Parathyroid adenoma (tissue), 2 donors: ENCODE data around the gene ETV6.

Experiments used
- H2AFZ ChIP-seq: fragments of 300-600 bp; sonication (generic); one replicate; pipeline ENCODE4 v1.7.0; 2017; ENCODE audit warnings: antibody characterized with exemption, mild to moderate bottlenecking
- H3K27ac ChIP-seq: fragments of 300-600 bp; sonication (generic); one replicate; pipeline ENCODE4 v1.7.0; 2017
- H3K27me3 ChIP-seq: fragments of 300-600 bp; sonication (generic); one replicate; pipeline ENCODE4 v1.7.0; 2017; ENCODE audit warnings: low read length; ENCODE audit not compliant: control insufficient read depth, insufficient read depth
- H3K36me3 ChIP-seq: fragments of 300-600 bp; sonication (generic); one replicate; pipeline ENCODE4 v1.7.0; 2017; ENCODE audit warnings: low read length; ENCODE audit not compliant: control insufficient read depth, insufficient read depth
- H3K4me1 ChIP-seq: fragments of 300-600 bp; sonication (generic); one replicate; pipeline ENCODE4 v1.7.0; 2017; ENCODE audit warnings: control low read depth
- H3K4me2 ChIP-seq: fragments of 300-600 bp; sonication (generic); one replicate; pipeline ENCODE4 v1.7.0; 2017; ENCODE audit warnings: low read length
- H3K4me3 ChIP-seq: fragments of 300-600 bp; sonication (generic); one replicate; pipeline ENCODE4 v1.7.0; 2017; ENCODE audit warnings: low read depth, low read length
- H3K79me2 ChIP-seq: fragments of 300-600 bp; sonication (generic); one replicate; pipeline ENCODE4 v1.7.0; 2017; ENCODE audit warnings: control low read depth
- H3K9ac ChIP-seq: fragments of 300-600 bp; sonication (generic); one replicate; pipeline ENCODE4 v1.7.0; 2017; ENCODE audit warnings: mild to moderate bottlenecking
- H3K9me3 ChIP-seq: fragments of 300-600 bp; sonication (generic); one replicate; pipeline ENCODE4 v1.7.0; 2017; ENCODE audit warnings: low read length; ENCODE audit not compliant: control insufficient read depth
- CTCF ChIP-seq: fragments of 300-600 bp; sonication (generic); IDR thresholded peaks from one replicate; pipeline ENCODE4 v1.7.0; 2017; ENCODE audit warnings: antibody characterized with exemption, mild to moderate bottlenecking
- donor health status: primary hyperparathyroidism.

The ETV6 gene

GRCh38 chr12:11827091-11828061 is 177.9 kb downstream of the ETV6 start:
- Histone ChIP-seq H3K27me3 (no peaks in the 10 kb centered on the region), H3K79me2 (peaks cover 12% of the 10 kb centered on the region), H3K9me3 (no peaks in the 10 kb centered on the region), H2AFZ (peak overlapping the region; percentile 36), H3K27ac (peak overlapping the region; percentile 24), H3K4me3 (no peak overlapping the region), H3K9ac (no peak overlapping the region), H3K4me1 (peaks cover 14% of the 10 kb centered on the region), H3K36me3 (no peaks in the 10 kb centered on the region), H3K4me2 (no peak overlapping the region)
- no peak for TF ChIP-seq CTCF

- H3K9ac ChIP-seq = no peak overlapping the region
- H3K36me3 ChIP-seq = no peaks in the 10 kb centered on the region
- no peak for TF ChIP-seq CTCF
- H3K4me1 ChIP-seq = peaks cover 15% of the 10 kb centered on the region
- H3K9me3 ChIP-seq = no peaks in the 10 kb centered on the region
- H2AFZ ChIP-seq = no peak overlapping the region
- H3K4me2 ChIP-seq = no peak overlapping the region
- H3K27me3 ChIP-seq = no peaks in the 10 kb centered on the region
- H3K27ac ChIP-seq = no peak overlapping the region
- peaks cover 12% of the 10 kb centered on the region for H3K79me2 ChIP-seq
- no peak overlapping the region for H3K4me3 ChIP-seq
Observed at GRCh38 chr12:11829764-11830194, 180.3 kb downstream of the ETV6 start.

DNA sequence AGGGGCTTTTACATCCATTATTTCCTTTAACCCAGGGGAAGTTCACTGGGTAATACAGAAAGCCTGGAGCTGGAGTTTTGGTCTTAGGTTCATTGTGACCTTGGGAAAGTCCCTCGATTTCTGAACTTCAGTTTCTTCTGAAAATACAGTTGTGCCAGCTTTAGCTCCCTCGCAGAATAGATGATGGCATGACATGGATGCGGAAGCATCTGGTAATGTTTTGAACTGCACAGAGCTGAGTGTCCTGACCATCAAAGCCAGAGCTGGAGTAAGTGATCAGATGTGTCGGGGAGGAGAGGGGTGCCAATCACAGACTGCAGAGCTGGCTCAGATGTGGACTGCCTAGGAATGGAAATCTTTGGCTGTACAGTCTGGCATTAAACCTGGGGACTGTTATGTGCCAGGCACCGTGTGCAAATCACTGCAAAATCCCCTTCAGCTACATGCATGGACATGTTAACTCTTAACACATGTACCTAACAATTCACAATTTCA is 180.9 kb downstream of the ETV6 start:
- Histone ChIP-seq H3K27ac (no peak overlapping the region), H3K4me1 (peaks cover 15% of the 10 kb centered on the region), H3K9ac (no peak overlapping the region)

DNA sequence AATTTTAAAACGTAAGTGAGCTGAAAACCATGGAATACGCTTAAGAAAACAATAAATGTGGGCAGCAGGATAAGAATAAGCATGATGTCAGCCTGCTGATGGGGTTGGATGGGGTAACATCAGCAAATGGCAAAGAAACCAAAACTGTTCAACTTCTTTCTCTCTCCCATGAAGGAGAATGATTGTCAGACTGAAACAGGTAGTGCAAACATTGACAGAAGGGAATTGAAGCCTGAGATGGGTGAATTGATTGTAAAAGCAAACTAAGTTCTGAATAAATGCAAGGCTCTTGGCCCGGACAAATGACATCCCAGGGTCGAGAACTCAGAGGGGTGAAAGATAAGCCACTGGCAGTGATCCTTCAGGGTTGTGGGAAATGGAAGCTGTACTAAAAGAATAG is 182.6 kb downstream of the ETV6 start:
- H3K79me2 ChIP-seq = peaks cover 15% of the 10 kb centered on the region
- H3K4me1 ChIP-seq = peaks cover 9% of the 10 kb centered on the region
- no peak overlapping the region for H3K4me3 ChIP-seq
- H2AFZ ChIP-seq = no peak overlapping the region
- H3K4me2 ChIP-seq = no peak overlapping the region
- TF ChIP-seq CTCF = no peak
- H3K9ac ChIP-seq = no peak overlapping the region
- H3K36me3 ChIP-seq = no peaks in the 10 kb centered on the region
- no peaks in the 10 kb centered on the region for H3K27me3 ChIP-seq
- H3K27ac ChIP-seq = no peak overlapping the region
- H3K9me3 ChIP-seq = no peaks in the 10 kb centered on the region

More for the DNA sequence above, 180.9 kb downstream of the ETV6 start:
- H3K79me2 ChIP-seq = peaks cover 12% of the 10 kb centered on the region
- H3K27me3 ChIP-seq = no peaks in the 10 kb centered on the region
- H3K4me2 ChIP-seq = no peak overlapping the region
- no peak for TF ChIP-seq CTCF
- H3K36me3 ChIP-seq = no peaks in the 10 kb centered on the region
- no peak overlapping the region for H2AFZ ChIP-seq
- no peaks in the 10 kb centered on the region for H3K9me3 ChIP-seq
- no peak overlapping the region for H3K4me3 ChIP-seq
